Activated CD8-positive, alpha-beta memory T cell treated with anti-CD3 and anti-CD28 coated beads for 1 hour (primary cell): ENCODE measurements around the gene NRF1.

Source experiments
- DNase-seq, 2 donors: peaks; one replicate each; pipeline ENCODE4 v3.0.0-alpha.2; 2020; ENCODE audit warnings: low read depth in 1 of 2; ENCODE audit errors: extremely low read depth in 1 of 2

Gene NRF1

DNA sequence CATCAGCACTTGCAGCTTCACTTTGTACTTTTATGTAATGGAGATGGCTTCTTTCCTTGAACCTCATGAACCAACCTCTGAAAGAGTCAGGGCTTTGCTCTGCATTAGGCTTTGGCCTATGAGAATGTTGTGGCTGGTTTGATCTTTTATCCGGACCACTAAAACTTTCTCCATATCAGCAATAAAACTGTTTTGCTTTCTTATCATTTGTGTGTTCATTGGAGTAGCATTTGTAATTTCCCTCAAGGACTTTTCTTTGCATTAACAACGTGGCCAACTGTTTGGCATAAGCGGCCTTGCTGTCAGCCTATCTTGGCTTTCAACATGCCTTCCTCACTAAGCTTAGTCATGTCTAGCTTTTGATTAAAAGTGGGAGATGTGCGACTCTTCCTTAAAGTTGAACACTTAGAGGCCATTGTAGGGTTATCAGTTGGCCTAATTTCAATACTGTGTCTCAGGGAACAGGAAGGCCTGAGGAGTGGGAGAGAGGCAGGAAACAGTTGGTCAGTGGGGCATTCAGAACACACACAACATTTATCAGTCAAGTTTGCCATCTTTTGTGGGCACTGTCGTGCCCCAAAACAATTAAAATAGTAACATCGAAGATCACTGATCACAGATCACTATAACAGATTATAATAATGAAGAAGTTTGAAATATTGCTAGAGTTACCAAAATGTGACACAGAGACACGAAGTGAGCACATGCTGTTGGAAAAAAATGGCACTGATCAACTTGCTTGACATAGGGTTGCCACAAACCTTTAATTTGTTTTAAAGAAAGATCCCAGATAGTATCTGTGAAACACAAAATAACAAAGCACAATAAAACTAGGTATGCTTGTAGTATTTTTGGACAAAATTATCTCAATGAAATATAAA is 64.7 kb downstream of the NRF1 start:
- DNase-seq = no peak

DNA sequence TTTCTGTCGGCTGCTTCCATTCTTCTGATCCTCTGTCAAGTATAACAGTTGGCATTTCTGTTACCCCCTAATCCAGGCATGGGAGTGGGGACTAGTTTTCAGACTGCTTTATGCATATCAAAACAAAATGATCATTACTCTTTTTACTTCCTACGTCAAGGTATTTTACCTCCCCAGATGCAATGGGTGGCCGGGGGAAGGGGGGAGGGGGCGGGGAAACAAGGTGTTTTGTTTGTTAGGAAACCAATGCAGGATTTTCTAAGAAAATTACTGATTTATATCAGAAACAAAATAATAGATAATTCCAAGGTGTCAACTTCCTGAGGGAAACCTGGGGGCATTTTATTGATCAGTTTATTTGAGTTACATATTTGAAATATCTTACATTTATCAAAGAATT is 66.3 kb downstream of the NRF1 start:
- no peak for DNase-seq

DNA sequence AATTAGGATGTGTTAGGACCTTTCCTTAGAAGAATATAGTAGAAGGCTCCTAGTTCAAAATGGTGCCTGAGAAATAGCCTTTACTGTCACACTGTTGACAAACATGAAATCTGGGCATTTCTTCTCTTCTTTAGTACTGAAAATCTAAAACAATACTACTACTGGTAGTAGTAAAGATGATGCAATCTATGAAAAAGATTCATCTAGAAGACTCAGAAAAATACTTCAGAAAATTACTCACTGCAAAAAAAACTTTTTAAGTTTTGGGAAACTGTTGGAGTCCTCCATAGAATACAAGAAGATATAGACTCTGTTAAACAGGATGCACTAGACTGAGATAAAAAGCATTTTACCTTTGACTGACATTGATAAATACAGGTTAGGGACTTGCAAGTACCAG is 67.1 kb downstream of the NRF1 start:
- no peak for DNase-seq

DNA sequence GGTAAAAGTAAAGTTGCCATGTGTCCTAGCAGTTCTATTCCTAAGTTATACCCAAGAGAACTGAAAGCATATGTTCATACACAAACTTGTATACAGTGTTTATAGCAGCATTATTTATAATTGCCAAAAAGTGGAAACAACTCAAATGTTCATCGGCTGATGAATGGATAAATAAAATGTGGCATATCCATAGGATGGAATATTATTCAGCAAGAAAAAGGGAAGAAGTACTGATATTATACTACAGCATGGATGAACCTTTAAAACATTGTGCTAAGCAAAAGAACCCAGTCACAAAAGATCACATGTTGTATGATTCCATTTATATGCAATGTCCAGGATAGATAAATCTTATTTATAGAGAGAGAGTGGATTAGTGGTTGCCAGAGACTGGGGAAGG is 68.9 kb downstream of the NRF1 start:
- no peak for DNase-seq

DNA sequence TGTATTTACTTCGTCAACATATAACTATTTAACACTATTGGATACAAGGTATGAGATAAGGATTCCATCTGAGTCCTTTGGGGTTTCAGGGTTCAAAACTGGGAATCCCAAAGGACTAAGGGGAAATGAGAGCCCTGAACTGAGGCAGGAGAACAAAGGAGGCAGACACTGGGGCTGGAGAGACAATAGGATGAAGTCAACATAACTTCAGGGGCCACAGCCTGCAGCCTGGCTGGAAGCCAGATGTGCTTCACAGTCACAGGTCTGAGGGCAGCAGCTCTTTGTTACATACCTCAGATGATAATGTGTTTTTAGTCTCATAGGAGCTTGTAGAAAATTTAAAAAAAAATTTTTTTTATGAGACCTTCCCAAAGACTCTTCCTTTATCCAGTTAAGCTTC is 73.3 kb downstream of the NRF1 start:
- no peak for DNase-seq

DNA sequence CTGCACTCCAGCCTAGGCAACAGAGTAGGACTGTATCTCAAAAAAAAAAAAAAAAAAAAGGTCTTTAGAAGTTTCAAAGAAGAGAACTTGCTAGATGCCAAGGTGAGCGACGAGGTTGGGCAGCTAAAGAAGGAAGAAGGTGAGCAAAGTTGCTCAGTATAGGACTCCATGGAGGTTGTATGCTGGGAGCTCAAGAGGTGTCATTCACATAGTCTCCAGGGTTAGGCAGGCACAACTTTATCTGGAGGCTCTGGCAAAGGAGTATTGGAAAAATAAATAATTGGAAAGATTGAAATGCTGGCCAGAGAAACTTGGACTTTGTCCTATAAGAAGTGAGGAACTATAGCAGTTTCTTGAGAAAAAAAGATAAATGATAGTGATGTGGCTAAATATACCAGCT is 74.5 kb downstream of the NRF1 start:
- DNase-seq = no peak

DNA sequence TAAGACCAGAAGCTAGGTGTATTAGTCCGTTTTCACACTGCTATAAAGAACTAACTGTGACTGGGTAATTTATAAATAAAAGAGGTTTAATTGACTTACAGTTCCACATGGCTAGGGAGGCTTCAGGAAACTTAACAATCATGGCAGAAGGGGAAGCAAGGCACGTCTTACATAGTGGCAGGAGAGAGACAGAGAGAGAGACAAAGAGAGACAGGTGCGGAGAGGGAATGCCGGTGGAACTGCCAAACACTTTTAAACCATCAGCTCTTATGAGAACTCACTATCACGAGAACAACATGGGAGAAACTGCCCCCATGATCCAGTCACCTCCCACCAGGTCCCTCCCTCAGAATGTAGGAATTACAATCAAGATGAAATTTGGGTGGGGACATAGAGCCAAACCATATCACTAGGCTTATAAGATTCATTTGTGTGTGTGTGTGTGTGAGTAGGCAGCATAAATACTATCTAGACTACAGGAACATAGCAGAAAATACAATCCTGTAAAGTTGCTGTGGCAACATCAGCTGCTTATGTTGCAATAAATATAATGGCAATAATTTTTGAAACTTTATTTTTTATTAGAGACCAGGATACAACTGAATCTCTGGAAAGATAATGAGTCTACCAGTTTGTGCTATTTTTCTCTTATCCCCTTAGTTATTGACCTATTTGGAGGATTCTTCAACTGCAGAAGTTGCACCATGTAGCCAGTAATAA is 77.1 kb downstream of the NRF1 start:
- DNase-seq = no peak

DNA sequence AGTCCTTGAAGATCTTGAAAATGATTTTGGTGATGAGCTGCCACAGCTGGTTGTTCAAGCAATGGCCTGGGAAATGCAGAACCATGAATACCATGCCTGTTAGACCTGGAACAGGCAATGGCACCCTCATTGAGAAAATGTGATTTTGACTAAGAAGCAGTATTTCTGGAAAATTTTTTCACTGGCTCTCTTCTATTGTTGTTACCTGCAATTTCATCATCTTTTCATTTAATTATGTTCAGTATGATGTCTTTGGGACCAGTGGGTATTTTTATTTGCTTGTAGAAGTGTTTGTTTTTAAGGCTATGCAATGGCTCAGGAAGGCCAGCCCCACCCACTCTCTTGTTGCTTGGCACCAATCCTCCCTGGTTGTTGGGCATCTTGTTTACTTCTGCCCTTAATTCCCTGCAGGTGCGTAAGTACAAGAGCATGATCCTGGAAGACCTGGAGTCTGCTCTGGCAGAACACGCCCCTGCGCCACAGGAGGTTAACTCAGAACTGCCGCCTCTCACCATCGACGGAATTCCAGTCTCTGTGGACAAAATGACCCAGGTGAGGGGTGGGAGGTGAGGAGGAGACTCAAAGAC is 78.6 kb downstream of the NRF1 start:
- no peak for DNase-seq

DNA sequence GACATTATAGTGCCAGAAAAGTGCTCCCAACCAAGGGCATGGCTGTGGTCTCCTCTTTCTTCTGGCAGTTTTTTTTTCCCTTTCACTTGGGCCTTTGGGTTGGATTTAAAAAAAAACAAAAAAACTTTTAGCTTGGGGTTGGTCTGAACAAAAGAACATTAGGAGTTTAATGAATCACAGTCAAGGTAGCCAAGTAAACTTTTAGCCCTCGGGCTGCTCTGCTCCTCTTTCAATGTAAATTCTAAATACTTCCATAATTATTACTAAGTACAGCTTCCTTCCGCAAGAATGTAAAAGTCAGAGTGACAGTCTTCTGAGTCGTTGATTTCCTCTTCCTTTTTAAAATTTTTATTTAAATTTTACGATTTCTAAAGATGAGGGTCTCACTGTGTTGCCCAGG is 79.2 kb downstream of the NRF1 start:
- no peak for DNase-seq

DNA sequence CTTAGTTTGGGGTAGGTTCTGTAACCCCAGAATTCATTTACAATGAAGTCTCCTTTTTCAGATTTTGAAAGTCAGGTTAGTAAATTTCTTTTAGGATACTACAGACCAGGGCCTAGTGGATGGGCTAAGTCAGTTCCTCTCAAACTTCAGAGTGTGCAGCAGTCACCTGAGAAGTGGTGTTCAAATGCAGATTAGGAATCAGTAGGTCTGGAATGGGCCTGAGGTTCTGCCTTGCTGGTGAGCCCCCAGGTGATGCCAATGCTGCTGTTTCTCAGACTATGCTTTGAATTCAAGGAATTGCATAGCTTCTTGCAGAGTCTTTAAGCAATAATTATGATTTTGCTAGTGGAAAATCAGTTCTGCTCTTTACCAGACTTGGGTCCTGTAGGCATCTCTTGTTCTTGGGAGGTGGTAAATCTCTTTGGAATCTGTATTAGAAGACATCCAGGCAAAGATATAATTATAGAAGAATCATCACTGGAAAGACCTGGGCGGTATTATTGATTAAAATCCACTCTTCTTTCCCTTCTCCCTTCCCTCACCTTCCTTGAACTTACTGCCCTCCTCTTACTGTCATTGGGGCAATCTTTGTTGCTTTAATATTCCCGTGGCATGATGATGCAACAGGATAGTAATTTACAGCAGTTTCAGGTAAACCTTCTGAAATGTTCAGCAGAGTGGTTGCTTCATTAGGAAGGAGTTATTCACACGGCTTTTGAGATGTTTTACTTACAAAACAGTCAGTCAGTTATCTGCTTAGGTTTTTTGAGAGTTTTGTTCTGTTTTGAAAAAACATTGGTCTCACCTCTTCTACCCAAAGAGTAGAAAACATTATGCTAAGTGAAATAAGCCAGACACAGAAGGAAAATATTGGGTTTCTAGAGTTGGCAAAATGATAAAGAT is 87.2 kb downstream of the NRF1 start:
- DNase-seq = no peak

DNA sequence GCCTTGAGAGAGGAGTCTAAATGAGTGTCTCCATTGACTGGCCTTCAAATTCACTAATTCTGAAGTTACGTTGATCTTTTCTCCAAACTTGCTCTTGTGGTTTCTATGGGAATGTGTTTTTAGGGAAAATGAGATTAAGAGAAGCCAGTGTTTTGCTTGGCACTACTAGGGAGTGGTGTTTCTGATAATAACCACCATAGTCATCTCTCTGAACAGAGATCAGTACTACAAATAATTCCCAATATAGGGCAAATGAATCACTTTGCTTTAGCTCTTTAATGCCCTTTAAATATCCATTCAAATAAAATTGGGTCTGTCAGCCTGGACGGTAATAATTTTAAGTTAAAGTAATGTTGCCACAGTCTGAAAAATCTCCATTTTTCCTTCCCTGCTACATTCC is 90.8 kb downstream of the NRF1 start:
- DNase-seq = no peak

DNA sequence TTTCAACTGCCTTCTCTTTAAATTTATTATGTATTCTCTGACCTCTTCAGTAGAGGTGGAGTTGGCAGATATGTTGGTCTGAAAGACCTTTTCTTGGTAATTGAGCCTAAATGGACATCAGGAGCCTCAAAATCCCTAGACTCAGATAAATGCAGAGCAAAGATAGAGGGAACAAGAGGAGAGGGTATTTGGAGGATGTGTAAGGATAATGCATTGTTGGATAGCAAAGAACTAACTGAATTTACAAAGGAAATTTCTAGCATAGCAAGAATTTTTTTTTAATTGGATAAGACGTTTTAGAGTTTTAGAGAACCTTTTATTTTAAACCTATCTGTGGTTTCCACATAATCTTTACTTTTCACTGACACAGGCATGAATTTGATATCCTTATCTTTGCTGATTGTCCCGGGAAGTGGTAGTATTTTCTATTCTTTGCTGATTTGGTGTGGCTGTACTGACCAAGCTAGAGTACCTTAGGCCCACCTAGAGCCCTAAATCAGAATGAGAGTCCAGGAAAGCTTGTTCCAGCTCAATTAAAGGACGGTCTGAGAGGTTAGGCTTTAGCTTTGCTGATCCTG is 91.3 kb downstream of the NRF1 start:
- DNase-seq = no peak

DNA sequence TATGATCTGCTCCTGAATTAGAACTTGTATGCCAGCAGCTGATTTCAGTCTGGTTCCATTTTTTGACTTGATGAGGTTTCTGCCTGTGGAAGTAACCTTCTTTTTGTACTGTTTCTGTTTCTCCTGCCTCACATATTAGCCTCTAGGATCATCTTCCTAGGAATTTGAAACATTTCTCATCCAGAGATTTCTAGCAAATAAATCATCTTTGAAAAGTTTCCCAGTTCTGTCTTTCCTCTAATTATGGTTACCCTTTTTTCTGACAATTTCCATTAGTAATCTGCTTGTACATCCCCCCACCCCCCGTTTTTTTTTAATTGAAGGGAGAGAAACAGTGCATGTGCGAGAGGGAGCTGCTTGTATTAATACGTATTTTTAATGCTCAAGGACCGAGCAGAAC is 92.2 kb downstream of the NRF1 start:
- no peak for DNase-seq

DNA sequence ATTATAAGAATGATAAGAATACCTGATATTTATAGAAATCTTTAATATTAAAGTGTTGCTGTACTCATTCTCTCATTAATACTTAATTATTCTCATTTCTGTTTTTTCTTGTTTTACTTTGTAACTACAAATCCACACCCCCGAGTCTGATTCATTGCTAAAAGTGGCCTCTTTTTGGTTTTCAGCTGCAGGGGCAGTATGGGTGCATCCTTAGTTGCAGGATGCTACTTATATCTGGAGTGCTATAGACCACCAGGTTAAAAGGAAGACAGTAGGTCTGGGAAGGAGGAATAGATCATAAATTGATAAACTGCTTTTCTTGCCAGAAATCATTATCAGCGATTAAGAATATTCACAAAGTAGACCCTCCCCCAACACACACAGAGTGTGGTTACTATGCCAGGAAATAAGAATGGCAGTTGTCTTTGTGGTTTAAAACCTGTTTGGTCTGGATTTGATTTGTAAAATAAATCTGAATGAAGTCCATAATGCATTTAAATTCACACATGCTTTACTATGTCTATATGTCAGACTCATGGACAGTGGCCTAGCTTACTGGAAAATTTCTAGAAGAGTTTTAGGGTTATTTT is 96.5 kb downstream of the NRF1 start:
- DNase-seq = no peak

DNA sequence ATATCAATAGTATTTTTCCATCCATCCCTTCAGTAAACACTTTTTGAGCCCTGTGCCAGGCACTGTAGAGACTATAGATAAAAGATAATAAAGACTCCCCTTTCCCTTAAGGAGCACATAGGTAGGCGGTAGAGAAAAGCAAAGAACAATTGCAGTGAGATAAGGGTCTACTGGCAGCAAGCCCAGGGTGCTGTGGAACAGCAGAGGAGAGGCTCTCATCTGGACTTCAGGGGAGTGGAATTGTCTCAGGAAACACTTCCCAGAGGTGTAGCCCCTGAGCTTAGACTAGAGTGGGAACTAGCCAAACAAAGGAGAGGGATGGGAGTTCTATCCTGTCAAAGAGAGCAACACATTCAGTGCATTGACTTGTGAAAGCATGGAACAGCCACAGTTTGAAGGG is 102.0 kb downstream of the NRF1 start:
- DNase-seq = no peak

DNA sequence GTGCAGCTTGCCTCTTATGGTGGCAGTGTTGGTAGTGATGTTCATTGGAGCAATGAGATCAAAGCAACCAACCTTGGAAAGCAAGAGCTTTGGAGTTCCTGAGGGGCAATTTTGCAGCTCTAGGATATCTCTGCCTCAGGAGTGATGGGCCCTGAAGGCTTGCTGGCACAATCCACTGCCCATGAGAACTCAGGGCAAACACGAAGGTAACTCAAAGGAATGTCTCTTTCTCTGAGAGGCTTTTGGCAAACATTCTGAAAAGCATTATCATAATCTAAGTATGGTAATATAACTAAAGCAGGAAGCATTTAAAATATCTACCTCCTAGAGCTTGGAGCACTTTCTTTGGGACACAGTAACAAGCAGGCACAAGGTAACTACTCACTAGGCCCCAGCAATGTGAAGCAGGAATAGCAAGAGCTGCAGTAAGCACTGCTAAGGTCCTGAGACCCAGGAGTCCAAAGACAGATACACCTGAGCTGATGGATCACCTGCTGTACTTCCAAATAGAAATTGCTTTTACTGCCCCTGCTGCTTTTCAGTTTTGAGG is 103.1 kb downstream of the NRF1 start:
- DNase-seq = no peak

DNA sequence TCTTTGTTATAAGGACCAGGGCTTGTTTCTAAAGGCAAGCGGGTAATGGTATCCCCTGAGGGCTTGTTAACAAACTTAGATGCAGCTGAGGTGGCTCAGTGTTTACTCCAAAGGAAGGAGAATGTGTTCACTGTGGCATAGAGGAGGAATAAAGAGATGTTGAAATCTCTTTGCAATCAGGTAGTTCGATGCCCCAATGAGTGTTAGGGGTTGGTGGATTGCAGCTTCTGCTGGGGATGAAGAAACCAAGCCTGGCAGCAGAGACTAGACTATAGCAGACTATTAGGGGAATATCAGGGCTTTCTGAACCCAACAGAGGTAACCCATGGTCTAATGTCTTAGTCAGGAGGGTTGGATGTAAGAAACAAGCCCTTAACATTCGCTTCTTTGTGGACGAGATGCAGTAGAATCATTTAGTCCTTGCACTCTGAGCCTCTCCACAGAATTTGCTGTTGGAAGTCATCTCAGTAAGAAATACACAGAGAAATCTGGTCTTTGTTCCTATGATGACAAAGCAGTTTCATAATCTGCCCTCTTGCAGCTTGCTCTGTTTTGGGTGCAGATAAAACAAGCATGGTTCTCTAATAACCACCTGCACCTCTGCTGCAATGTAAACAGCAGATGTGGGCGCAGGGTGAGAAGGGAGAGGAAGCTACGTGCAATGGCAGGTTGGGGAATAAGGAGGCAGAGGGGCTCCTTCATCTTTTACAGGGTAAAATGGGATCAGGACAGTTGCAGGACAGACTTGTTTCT is 108.6 kb downstream of the NRF1 start:
- no peak for DNase-seq

DNA sequence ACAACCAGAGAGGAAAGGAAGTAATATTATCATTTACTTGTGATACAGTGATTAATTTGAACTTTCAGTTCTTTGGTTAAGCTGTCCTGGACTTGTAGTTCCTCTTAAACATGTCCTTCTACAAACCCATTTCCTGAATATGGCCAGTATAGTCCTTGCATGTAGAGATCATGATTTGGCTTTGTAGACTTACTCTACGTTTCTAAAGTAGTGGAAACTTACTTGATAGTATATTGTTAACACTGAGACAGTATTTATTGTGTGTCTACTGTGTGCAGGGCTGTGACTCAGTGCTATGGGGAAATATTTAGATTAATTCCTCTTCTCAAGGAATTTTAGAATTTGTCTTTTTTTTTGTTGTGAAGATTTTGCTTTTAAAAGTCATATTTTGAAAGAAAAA is 109.5 kb downstream of the NRF1 start:
- DNase-seq = no peak

DNA sequence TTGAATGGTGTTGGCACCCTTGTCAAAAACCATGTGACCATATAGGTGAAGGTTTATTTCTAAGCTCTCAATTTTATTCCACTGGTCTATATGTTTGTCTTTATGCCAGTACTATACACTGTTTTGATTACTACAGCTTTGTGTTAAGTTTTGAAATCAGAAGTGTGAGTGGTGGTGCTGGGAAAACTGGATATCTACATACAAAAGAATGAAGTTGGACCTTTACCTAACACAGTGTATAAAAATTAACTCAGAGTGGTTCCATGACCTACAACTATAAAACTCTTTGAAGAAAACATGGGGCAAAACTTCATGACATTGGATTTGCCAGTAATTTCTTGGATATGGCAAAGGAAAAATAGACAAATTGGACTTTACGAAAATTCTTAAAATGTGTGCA is 112.2 kb downstream of the NRF1 start:
- no peak for DNase-seq
